Ishikawa (cell line): ENCODE data around the gene KCNAB1.

Experiments used
- CEBPB ChIP-seq: IDR thresholded peaks from 2 replicates; pipeline ENCODE4 v1.6.1; 2012
- CREB1 ChIP-seq: IDR thresholded peaks from 2 replicates; pipeline ENCODE4 v1.6.1; 2012; ENCODE audit warnings: low read depth
- EGR1 ChIP-seq: IDR thresholded peaks from 2 replicates; pipeline ENCODE4 v1.6.1; 2012
- EP300 ChIP-seq: IDR thresholded peaks from 2 replicates; pipeline ENCODE4 v1.6.1; 2012; ENCODE audit warnings: borderline replicate concordance
- FOXM1 ChIP-seq: IDR thresholded peaks from 2 replicates; pipeline ENCODE4 v1.6.1; 2012; ENCODE audit warnings: low read depth, borderline replicate concordance
- MAX ChIP-seq: IDR thresholded peaks from 2 replicates; pipeline ENCODE4 v1.6.1; 2012
- NFIC ChIP-seq: IDR thresholded peaks from 2 replicates; pipeline ENCODE4 v1.6.1; 2012
- RAD21 ChIP-seq: IDR thresholded peaks from 2 replicates; pipeline ENCODE4 v1.6.1; 2012; ENCODE audit warnings: low read depth
- TAF1 ChIP-seq: IDR thresholded peaks from 2 replicates; pipeline ENCODE4 v1.6.1; 2012; ENCODE audit warnings: low read depth, mild to moderate bottlenecking
- TCF12 ChIP-seq: IDR thresholded peaks from 2 replicates; pipeline ENCODE4 v1.6.1; 2012; ENCODE audit warnings: low read depth
- TEAD4 ChIP-seq: IDR thresholded peaks from 2 replicates; pipeline ENCODE4 v1.6.1; 2012
- USF1 ChIP-seq: IDR thresholded peaks from 2 replicates; pipeline ENCODE4 v1.6.1; 2012
- YY1 ChIP-seq: IDR thresholded peaks from 2 replicates; pipeline ENCODE4 v1.6.1; 2012; ENCODE audit warnings: low read depth
- TF ChIP-seq, protein P1 (sequence below): IDR thresholded peaks from 2 replicates; pipeline ENCODE4 v1.6.1; 2012; ENCODE audit warnings: low read depth, mild to moderate bottlenecking

GRCh38 chr3:156471431-156471830, 351.1 kb downstream of the KCNAB1 start:
- TF ChIP-seq TAF1 (no peak), TCF12 (no peak), MAX (no peak), CEBPB (no peak), RAD21 (no peak), FOXM1 (no peak), NFIC (no peak), CREB1 (no peak), EGR1 (no peak), EP300 (no peak), YY1 (no peak), USF1 (no peak), TEAD4 (no peak)
- TF ChIP-seq, protein P1, sequence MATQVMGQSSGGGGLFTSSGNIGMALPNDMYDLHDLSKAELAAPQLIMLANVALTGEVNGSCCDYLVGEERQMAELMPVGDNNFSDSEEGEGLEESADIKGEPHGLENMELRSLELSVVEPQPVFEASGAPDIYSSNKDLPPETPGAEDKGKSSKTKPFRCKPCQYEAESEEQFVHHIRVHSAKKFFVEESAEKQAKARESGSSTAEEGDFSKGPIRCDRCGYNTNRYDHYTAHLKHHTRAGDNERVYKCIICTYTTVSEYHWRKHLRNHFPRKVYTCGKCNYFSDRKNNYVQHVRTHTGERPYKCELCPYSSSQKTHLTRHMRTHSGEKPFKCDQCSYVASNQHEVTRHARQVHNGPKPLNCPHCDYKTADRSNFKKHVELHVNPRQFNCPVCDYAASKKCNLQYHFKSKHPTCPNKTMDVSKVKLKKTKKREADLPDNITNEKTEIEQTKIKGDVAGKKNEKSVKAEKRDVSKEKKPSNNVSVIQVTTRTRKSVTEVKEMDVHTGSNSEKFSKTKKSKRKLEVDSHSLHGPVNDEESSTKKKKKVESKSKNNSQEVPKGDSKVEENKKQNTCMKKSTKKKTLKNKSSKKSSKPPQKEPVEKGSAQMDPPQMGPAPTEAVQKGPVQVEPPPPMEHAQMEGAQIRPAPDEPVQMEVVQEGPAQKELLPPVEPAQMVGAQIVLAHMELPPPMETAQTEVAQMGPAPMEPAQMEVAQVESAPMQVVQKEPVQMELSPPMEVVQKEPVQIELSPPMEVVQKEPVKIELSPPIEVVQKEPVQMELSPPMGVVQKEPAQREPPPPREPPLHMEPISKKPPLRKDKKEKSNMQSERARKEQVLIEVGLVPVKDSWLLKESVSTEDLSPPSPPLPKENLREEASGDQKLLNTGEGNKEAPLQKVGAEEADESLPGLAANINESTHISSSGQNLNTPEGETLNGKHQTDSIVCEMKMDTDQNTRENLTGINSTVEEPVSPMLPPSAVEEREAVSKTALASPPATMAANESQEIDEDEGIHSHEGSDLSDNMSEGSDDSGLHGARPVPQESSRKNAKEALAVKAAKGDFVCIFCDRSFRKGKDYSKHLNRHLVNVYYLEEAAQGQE: no peak
